NCI-H128 (cell line): ENCODE results near the gene NXT2.
"Not testable (repeated sequence)": the region's sequence is repeated elsewhere in the genome, so short reads cannot be mapped to it uniquely, and the experiment has no call there.

Source experiments
- DNase-seq: peaks from one replicate; lab custom pipeline; 2025; ENCODE audit not compliant: unreplicated experiment; lab: John Stamatoyannopoulos, UW

NXT2 gene

DNA sequence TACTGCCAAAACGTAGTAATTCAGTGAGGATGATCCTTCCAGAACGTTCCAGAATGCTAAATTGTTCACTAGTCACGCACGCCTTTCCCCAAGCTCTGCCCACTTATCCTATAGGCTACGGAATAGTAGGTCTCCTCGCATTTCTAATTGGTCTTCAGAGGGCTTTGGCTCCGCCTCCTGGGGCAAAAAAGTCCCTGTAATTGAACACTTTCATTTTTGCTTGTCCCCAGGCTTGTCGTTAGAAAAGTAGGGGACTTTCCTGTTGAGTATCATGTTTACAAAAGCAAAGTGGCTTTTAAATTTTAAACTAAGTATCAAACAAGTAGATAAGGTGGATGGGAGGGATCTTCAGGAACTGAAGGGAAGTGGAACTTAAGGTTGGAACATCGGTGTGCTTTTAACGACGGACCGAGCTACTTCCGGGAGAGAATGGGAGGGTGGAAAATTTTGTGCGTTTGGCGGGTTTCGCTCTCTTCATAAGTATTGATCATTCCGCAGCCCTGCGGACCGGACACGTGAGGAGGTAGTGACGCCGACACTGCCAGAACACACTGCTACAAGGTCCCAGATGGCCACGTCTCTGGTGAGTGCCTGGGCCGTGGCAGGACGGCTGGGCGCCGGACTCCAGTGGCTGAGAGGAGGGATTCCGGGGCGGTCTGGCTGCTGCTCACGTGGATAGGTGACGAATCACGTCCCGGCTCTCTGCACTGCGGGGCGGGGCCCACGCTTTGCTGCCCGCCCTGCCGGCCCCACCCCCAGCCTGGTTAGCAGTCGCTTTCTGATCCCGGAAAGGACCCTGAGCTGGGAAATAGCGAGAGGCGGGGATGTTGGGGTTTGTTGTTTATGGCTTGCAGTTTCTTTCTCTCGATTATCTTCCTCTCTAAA lies at the start of gene NXT2:
Gene NXT2, plus strand, starts transcription at position 406 of the 885 bp plus-strand sequence. Its CDS starts 163 bp downstream, at position 569.
- peak; percentile 64 for DNase-seq

- no peak for DNase-seq
Measured at GRCh38 chrX:109487640-109488039, 49.0 kb upstream of the NXT2 start.

- no peak for DNase-seq
Measured at GRCh38 chrX:109489174-109489573, 47.5 kb upstream of the NXT2 start.

- no peak for DNase-seq
Measured at GRCh38 chrX:109498434-109498833, 38.2 kb upstream of the NXT2 start.

DNA sequence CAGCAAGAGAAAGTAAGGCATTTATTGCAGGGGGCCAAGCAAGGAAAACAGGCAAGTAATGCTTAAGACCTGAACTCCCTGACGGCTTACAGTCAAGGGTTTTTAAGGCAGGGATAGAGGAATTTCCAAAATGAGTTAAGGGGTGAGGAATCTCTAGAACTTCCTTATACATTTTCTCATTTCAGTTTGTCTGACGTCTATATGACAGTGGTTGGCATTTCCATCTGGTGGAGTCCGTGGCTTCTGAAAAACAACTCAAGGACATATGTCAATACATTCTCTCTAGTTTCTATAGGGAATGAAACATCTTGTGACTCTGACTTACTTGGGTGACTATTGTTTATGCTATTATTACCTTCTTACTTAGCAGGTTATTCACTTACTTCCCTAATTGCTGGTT lies 35.5 kb upstream of the NXT2 start:
- no peak for DNase-seq

GRCh38 chrX:109508915-109509314 lies 27.7 kb upstream of the NXT2 start:
- no peak for DNase-seq

DNA sequence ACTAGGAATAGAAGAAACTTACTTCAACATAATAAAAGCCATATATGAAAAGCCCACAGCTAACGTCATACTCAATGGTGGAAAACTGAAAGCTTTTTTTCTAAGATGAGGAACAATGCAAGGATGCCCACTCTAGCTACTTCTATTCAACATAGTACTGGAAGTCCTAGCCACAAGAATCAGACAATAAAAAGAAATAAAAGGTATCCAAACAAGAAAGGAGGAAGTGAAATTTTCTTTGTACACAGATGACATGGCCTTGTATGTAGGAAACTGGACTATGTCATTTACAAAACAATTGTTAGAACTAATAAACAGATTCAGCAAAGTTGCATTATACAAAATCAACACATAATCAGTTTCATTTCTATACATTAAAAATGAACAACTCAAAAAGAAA lies 25.5 kb upstream of the NXT2 start:
- no peak for DNase-seq

DNA sequence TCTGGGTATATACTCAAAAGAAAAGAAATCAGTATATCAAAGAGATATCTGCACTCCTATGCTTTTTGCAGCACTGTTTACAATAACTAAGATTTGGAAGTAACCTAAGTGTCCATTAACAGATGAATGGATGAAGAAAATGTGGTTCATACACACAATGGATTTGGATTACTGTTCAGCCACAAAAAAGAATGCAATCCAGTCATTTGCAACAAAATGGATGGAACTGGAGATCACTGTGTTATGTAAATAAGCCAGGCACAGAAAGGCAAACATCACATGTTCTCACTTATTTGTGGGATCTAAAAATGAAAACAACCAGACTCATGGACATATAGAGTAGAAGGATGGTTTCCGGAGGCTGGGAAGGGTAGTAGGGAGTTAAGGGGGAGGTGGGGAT lies 17.6 kb upstream of the NXT2 start:
- DNase-seq = no peak

GRCh38 chrX:109533005-109533404 lies 3.6 kb upstream of the NXT2 start:
- no peak for DNase-seq

DNA sequence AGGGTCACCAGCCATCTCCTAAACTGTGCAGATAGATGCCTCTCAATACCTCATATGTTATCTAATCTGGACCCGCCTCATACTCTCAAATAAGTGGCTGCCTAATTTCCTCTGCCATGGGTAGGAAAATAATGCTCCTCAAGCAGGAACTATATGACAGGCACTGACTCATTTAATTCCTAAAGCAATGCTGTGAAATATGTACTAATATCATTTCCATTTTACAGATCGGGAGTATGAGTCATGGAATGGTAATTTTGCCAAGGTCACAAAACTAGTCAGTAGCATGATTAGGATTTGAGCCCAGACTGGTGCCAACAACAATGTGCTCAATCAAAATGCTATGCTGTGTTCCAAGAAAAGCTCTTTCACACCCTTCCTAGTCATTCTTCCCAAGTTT lies 3.0 kb upstream of the NXT2 start:
- no peak for DNase-seq

DNA sequence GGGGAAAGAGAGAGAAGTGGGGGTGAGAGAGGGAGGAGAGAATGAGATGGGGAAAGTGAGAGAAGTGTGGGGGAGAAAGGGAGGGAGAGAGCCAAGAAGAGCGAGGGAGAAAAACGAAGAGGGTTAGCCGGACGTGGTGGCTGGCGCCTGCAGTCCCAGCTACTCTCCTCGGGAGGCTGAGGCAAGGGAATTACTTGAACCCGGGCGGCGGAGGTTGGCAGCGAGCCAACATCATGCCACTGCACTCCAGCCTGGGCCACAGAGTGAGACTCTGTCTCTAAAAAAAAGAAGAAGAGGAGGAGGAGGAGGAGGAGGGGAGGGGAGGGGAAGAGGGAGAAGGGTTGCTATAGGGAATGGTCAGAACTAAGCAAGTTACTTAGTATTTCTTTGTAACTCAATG lies 1.7 kb upstream of the NXT2 start:
- DNase-seq = no peak

- DNase-seq = no peak
Measured at GRCh38 chrX:109535578-109535977, 1.1 kb upstream of the NXT2 start.

GRCh38 chrX:109537324-109537665 lies 651 bp downstream of the NXT2 start:
- peak; percentile 34 for DNase-seq

DNA sequence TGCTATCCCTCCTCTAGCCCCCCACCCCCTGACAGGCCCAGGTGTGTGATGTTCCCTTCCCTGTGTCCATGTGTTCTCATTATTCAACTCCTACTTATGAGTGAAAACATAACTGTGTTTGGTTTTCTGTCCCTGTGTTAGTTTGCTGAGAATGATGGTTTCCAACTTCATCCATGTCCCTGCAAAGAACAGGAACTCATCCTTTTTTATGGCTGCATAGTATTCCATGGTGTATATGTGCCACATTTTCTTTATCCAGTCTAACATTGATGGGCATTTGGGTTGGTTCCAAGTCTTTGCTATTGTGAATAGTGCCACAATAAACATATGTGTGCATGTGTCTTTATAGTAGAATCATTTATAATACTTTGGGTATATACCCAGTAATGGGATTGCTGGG lies 2.4 kb downstream of the NXT2 start:
- DNase-seq = not testable (repeated sequence)

DNA sequence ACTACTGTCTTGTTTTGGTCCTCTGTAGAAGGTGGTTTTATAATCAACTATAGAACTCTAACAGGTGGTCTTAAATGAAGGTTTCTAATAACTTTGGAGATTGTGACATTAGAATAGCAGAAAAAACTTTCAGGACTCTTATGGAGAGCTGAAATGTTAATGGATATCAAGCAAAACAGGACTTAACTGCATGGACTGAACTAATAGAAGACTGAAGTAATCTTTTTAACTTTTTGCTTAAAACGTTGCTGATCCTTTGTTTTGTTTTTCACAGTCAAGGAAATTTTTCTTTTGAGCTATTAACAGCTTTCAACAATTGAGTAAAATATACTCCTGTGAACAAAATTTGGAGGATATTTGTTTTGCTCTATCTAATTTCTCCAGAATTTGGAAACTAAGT lies 17.2 kb downstream of the NXT2 start:
- no peak for DNase-seq

DNA sequence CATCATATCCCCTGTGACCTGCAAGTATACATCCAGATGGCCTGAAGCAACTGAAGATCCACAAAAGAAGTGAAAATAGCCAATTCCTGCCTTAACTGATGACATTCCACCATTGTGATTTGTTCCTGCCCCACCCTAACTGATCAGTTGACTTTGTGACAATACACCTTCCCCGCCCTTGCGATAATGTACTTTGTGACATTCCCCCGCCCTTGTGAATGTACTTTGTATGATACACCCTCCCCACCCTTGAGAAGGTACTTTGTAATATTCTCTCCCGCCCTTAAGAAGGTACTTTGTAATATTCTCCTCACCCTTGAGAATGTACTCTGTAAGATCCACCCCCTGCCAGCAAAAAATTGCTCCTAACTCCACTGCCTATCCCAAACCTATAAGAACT lies 39.4 kb downstream of the NXT2 start:
- not testable (repeated sequence) for DNase-seq

DNA sequence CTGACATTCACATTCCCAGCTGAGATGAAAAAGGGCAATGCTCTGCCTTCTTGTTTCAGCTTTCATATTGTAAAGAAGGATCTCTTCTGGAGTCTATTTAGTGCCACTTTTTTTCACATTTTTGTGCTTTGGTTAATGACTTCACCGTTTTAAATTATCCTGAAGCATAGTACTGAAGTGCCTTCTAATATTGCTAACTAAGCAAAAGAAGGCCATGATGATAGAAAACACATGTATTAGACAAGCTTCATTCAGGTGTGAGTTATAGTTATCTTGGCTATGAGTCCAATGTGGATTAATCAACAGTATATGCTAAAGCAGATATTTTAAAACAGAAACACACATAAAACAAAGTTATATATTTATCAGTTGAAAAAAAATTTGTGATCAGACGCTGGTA lies 40.4 kb downstream of the NXT2 start:
- no peak for DNase-seq

DNA sequence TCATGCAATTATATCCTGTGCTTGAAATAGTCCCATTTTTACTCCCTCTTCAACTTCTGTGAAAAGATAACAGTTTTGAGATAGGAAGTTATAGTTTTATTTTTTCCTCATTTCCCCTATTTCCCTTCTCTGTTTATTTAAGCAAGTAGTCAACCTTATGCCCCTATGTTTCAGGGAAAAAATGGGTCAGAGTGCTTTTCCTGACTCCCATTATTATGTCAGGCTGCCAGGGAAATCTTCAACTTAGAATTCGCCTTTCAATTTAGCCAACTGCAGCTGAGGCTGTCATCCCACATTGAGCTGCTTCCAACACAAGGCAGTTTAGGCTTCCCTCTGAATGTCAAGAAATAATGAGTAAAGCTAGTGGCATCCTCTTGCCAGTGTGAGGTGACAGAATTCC lies 42.3 kb downstream of the NXT2 start:
- DNase-seq = no peak

DNA sequence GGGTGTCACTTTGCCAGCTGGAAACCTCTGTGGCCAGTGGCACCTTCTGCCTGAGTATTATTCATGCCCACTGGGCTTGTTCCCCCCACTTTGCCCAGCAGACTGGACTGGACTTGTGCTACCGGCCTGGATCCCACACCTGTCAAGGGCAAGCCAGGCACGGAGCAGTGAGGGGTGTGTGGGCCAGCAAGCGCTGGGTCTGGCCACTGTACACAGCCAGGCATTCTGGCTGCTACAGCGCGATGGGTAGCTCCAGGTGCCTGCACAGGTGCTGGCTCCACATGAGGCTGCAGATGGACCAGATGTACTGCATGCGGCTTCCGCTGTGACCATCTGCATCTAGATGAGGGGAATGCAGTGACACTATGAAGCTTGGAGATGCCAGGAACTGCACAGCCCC lies 48.8 kb downstream of the NXT2 start:
- no peak for DNase-seq

GRCh38 chrX:109590176-109590575 lies 53.5 kb downstream of the NXT2 start:
- DNase-seq = no peak
